GM18502 (cell line): ENCODE data around the gene HTR3D.
"Not testable (repeated sequence)": the region's sequence is repeated elsewhere in the genome, so short reads cannot be mapped to it uniquely, and the experiment has no call there.

Experiments
- ATAC-seq: cut with Tn5 transposase; IDR thresholded peaks from one replicate; pipeline ENCODE4 v1.9.1; 2021; ENCODE audit warnings: mild to moderate bottlenecking; ENCODE audit not compliant: unreplicated experiment, poor library complexity

HTR3D gene, protein sequence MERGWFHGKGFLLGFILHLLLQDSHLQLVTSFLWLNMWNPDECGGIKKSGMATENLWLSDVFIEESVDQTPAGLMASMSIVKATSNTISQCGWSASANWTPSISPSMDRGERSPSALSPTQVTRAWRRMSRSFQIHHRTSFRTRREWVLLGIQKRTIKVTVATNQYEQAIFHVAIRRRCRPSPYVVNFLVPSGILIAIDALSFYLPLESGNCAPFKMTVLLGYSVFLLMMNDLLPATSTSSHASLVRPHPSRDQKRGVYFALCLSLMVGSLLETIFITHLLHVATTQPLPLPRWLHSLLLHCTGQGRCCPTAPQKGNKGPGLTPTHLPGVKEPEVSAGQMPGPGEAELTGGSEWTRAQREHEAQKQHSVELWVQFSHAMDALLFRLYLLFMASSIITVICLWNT

DNA sequence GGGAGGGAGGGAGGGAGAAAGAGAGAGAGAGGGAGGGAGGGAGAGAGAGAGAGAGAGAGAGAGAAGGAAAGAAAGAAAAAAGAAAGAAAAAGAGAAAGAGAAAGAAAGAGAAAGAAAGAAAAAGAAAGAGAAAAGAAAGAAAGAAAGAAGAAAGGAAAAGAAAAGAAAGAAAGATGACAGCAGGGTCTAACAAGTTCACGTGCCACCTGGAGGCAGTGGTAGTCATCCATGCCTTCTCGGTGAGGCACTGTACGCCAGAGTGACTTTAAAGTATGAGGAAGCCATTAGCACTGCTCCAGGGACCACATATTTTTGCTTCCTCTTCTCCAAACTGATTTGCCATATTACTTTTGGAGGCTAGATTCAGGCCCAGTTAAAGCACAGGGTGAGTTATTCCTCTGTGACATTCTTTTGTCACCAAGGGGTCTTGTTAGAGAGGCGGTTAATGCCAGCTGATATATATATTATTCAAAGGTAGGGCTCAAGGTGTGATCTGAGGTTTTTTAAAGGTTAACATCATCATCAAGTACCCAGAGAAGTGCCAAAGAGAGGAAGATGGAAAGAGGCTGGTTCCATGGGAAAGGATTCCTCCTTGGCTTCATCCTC is at the start of gene HTR3D:
HTR3D (plus strand) TSS at position 556 of the 606 bp plus-strand sequence; CDS start at position 556, 0 bp downstream.
- no peak for ATAC-seq

DNA sequence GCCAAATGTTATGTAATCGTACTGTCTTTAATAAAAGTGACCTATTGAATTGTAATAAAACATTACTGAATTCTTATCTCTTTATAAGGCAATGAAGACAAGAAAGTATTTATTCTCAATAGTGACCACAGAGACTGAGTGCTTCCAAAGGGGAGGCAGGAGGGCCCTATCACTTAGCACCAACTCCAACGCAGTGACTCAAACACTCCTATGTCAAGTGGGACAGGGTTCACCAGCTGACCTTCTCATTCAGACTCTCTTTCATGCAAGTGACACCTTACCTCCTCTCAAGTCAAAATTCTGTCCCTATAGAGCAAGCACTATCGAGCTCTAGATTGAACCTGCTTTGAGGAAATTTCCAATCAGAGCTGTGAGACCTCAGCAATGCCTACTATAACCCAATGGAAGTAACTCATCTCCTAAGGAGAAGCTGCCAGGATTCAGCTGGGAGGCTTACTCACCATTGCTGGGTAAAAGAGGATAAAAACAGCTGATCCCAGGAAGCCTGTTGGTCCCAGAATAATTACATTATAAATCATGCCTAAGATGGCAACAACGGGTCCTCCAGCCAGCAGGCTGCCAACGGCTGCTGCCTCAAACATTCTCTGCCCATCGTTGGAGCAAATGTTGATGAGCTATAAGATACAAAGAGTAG is 49.4 kb upstream of the HTR3D start:
- ATAC-seq, result no peak

DNA sequence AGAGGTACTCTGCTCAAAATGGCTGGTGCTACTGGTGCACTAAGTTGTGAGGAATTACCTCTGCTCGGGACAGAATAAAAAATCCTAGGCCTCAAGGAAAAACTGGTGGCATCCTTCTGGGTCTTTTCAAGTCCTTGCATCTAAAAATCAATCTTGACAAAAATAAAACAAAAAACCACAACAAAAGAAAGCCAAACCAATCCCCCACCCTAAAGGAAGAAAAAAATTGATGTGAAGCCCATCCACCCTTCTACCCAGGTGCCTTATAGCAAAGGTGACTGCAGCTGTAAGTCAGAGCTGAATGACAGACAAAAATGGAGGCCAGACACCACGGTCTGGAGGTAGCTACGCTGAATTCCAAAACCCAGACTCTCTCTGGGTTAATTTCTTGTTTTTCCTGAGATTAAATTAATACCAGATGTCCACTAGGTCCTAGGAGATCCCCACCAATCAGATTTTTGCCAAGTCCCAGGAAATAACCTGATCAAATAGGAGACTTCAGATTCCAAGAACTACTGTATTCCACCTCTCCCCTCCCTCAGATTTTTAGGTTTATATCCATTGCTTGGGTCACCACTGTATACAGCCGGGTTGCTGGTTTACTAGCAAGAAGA is 47.3 kb upstream of the HTR3D start:
- no peak for ATAC-seq

DNA sequence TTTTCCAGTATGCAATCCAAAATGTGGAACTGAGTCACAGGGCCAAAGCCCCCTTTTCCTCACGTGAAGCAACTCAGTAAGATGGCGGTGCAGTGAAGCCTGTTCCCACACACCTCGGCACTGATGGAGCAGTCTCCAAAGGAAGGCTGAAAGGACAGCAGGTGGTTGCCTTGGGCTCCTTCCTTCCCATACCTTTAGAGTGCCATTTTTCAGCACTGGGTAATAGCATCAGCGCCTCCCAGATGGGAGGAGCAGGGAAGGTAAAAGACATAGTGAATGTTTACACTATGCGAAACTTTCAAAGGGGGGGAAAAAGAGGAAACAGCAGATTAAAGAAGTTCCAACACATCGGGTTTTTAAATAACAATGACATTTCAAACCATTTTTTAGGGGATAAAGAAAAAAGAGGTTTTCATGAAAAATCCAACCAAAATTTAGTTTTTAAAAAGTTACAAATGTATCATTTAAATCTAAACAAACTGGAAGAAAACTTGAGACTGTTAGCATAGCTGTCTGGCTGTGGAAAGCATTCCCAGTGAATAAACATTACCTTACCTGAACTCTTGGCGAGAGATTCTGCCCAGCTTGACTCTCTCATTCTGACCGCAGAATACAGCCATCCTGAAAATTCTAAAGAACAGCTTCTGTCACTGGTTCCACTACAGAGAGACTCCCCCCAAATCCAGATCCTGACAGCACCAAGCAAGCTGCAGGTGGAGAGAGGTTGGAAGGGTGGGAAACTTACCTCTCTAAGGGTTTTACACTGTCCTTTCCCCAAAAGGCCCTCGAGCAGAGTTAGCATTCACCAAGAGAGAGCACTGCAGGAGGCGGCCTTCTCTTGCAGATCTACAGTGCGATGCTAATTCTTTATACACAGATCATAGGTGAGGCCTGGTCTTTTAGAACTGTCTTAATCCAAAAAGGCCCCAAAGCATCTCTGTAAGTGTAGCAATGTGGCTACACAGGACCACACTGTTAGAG is 46.5 kb upstream of the HTR3D start:
- no peak for ATAC-seq

DNA sequence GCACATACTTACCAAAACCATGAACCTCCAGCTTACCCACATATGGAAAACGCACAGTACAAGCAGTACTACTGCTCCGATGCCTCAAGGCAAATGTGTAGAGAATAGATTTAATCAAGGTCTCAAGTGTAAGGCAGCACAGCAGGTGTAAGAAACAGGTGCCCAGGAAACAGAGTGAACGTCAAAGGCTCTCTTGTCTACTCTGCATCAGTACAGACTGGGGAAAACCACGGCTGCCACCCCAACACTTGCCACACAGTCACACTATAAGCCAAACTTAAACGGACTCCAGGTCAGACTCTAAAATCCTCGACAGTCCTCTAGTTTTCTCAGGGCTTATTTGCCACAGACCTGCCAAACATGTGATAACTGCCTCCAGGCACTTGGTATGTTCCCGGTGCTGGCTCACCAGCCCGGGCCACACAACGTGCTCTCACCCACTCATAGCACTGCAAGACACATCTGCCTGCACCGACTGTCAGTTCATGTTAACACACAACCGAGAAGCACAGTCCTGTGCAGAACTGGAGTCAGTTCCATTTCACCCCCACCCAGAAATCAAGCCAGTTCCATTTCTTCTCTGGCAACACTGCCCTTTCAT is 44.4 kb upstream of the HTR3D start:
- no peak for ATAC-seq

DNA sequence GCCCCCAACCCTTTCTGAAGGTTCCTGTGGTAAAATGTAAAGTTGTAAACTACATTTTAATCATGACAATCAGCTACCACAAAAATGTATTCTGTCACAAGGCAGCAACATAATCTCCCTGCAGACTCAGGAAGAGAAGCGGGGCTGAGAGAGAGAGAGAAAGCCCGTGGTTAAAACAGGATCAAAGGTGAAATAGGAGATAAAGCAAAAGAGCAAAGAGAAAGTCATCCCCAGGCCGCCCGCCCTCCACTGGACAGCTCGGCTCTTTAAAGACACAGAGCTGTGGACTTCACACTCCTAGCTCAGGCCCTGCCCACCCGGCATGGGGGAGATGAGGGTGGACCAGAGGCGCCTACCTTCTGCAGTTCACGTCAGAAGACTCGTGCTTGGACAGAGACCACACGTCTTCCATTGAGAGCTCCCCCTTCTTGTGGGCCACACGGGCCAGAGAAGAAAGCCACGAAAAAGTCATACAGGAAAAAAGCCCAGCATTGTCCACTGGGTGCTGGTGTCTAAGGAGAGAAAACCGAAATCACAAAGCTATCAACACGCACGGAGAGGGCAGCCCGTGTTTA is 43.2 kb upstream of the HTR3D start:
- ATAC-seq, result no peak

- no peak for ATAC-seq
These were observed 40.1 kb upstream of the HTR3D start for GRCh38 chr3:183991403-183991802.

DNA sequence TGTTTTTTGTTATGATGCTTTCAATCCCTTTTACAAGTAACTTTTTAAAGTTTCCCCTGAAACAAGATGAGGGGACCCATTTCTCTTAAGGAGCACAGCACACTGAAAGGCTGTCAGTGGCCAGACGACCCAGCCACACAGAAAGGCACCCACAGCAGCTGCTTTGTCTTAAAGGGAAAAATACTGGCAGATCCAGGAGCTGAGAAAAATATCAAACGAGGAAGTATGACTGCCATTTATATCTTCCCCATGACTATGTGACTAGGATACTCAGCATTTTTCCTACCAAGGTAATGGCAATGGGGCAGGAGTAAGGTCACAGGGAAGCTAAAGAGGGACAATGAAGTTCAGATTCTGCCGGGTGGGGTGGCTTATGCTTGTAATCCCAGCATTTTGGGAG is 29.8 kb upstream of the HTR3D start:
- no peak for ATAC-seq

GRCh38 chr3:184002469-184002868 is 29.1 kb upstream of the HTR3D start:
- ATAC-seq, result no peak

- no peak for ATAC-seq
These were observed 28.2 kb upstream of the HTR3D start for GRCh38 chr3:184003187-184003967.

DNA sequence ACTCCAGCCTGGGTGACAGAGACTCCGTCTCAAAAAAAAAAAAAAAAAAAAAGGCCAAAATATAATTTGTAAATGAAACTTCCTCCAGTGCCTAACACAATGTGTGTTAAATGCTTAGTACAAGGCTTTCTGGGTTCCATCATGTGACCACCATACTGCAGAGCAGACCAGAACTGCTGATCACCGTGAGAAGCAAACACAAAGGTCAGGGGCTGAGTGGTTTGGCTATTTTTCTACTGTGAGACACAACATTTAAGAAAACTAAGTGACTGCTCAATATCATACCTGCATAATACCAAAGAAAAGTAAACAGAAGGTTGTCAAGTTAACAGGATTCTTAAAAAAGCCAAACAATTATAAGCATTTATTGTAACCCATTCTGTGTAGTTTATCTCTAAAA is 27.1 kb upstream of the HTR3D start:
- ATAC-seq, result no peak

- peak; percentile 91 for ATAC-seq
These were observed 25.5 kb upstream of the HTR3D start for GRCh38 chr3:184005941-184006507.

DNA sequence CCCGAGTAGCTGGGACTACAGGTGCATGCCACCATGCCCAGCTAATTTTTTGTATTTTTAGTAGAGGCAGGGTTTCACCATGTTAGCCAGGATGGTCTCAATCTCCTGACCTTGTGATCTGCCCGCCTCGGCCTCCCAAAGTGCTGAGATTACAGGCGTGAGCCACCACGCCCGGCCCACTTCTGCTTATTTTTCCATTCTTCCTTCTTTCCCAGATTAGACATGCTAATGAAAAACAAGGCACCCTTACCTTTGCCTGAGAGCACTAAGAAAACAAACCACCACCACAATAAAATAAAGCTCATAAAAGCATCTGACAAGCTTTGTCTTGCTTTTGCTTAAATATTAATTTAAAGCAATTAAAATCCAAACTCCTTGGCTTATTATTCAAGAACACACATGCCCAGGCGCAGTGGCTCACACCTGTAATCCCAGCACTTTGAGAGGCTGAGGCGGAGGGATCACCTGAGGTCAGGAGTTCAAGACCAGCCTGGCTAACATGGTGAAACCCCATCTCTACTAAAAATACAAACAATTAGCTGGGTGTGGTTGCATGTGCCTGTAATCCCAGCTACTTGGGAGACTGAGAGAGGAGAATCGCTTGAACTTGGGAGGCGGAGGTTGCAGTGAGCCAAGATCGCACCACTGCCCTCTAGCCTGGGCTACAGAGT is 24.3 kb upstream of the HTR3D start:
- not testable (repeated sequence) for ATAC-seq

GRCh38 chr3:184008161-184008560 is 23.4 kb upstream of the HTR3D start:
- ATAC-seq, result no peak

DNA sequence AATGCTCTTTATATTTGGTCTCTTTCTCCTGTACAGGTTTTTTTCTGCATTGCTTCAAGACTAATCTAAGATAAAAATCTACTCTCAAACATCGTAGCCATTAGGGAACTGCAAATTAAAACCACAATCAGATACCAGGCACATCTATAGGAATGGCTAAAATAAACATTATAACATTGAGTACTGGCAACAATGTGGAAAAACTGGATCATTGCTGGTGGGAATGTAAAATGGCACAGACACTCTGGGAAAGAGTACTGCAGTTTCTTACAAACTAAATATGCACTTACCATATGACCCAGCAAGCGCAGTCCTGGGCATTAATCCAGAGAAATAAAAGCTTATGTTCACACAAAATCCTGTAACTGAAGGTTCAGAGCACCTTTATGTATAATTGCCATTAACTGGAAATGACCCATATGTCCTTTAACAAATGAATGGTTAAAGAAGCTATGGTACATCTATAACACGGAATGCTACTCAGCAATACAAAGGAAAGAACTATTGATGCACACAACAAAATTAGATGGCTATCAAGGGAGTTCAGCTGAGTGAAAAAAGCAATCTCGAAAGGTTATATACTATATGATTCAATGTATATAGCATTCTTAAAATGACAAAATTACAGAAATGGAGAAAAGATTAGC is 20.2 kb upstream of the HTR3D start:
- no peak for ATAC-seq

GRCh38 chr3:184011937-184012889 is 19.3 kb upstream of the HTR3D start:
- no peak for ATAC-seq
